ENCODE results near the gene GDA. TPM values are rescaled to one million over a fixed set of nuclear protein-coding genes. Genes with fewer than 3 reads are reported as not detected.

The GDA gene
- total RNA-seq, 2 experiments from 2014 or later = not detected

DNA sequence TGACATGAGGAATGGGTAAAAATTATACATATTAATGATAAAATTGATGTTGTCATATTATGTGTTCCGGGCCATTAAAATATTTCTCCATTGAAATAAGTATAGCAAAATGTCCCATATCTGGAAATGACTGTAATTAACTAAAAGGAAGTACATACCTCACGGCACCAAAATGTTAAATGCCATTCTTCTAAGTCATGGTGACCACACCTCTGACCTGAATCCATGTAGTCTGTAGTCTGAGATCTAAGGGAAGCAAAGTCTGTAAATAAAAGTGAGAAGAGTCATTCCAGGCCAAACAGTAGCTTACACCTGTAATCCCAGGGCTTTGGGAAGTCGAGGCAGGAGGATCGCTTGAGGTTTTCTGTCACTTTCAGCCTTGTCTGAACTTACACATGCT lies 8.7 kb upstream of the GDA start:
- ATAC-seq = no peak
- H3K27ac Mint-ChIP-seq = no peak overlapping the region
- POLR2A ChIA-PET = no interaction called here

GRCh38 chr9:72141484-72141883 lies 7.8 kb upstream of the GDA start:
- Mint-ChIP-seq H3K4me1 (ENCODE audit: low read depth) (no peaks in the 10 kb centered on the region), H3K27me3 (peaks cover 11% of the 10 kb centered on the region), H3K27ac (no peak overlapping the region), H3K9me3 (no peaks in the 10 kb centered on the region), H3K36me3 (ENCODE audit: low read depth) (no peaks in the 10 kb centered on the region), H3K4me3 (no peak overlapping the region)
- CTCF ChIA-PET = no interaction called here
- DNase-seq (no peak), ATAC-seq (no peak)
- intact Hi-C loops (cut with micrococcal nuclease) = no loop called here
- no peak for TF ChIP-seq CTCF (IDR thresholded peaks at IDR 0.05)
- POLR2A ChIA-PET = no interaction called here

More for the DNA sequence above, 8.7 kb upstream of the GDA start:
- DNase-seq = no peak
- CTCF ChIA-PET = no interaction called here
- Mint-ChIP-seq H3K27me3 (peaks cover 9% of the 10 kb centered on the region), H3K36me3 (ENCODE audit: low read depth) (no peaks in the 10 kb centered on the region), H3K4me1 (ENCODE audit: low read depth) (no peaks in the 10 kb centered on the region), H3K4me3 (no peak overlapping the region), H3K9me3 (no peaks in the 10 kb centered on the region)
- no peak for TF ChIP-seq CTCF (IDR thresholded peaks at IDR 0.05)
- intact Hi-C loops (cut with micrococcal nuclease) = no loop called here

DNA sequence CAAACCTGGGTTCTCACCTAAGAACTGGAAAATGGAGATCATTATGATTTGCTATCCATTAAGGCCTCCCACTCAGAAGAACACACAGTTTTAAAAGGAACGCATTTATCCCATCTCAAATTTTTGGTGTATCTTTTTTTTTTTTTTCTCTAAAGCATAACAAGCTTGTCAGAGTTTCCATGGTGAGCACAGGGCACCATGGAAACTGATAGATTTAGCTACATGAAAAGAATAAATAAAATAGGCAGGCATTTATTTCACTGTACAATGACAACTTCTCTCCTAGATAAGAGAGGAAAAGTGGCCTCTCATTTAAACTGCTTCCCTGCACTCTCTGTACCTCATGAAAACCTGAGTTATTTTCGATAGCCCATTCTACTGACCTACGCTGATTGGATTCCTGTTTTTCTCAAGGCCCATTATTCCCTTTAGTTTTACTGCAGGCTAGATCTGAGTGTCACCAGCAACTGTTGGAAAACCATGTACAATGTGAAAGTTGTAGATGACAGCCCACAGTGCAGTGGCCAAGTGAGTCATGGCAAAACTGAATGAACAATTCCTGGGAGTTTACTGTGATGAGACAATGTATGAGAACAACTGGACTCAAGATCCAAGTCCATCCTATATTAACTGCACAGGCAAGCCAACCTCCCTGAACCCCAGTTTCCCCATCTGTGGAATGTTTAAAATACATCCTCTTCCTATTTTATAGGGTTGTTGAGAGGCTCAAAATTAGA lies 4.3 kb upstream of the GDA start:
- Mint-ChIP-seq H3K4me3 (no peak overlapping the region), H3K36me3 (ENCODE audit: low read depth) (no peaks in the 10 kb centered on the region), H3K4me1 (ENCODE audit: low read depth) (no peaks in the 10 kb centered on the region), H3K9me3 (no peaks in the 10 kb centered on the region), H3K27ac (no peak overlapping the region), H3K27me3 (peaks cover 29% of the 10 kb centered on the region)
- intact Hi-C loops (cut with micrococcal nuclease) = no loop called here
- TF ChIP-seq CTCF (IDR thresholded peaks at IDR 0.05) = no peak
- ChIA-PET POLR2A (no interaction called here), CTCF (no interaction called here)
- no peak for ATAC-seq
- DNase-seq = no peak

DNA sequence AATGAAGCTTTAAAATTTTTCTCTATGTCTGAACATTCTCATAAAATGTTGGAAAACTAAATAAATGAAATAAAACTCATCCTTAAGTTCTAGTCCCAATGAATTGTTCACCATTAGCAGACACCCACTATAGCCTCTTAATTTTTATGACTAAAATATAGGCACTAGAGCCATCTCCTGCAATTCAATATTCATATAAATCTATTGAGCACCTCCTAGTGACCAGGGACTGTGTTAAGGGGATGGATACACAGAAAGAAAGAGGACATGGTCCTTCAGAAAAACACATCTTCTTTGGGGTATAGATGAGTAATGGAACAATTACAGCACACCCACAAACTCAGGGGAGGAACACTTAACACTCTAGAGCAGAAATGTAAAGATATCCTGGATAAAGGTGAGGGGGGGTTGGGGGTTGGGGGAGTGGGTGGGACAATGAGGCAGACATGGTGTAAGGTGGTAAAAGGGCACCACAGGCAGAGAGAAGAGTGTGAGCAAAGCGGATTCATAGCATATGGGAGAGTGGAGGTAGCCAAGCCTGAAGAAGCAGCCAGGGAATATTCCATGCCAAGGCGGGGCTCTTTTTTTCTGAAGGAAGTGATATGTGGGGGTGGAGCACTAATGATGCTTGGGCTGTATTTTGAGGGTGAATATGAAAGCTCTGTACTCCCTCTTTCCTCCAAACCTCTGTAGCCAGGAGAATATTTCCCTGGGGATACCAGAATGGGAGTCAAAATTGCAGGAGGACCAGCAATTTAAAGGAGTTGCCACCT lies 3.3 kb upstream of the GDA start:
- Mint-ChIP-seq H3K9me3 (no peaks in the 10 kb centered on the region), H3K27me3 (peaks cover 34% of the 10 kb centered on the region), H3K27ac (no peak overlapping the region), H3K4me1 (ENCODE audit: low read depth) (no peaks in the 10 kb centered on the region), H3K4me3 (no peak overlapping the region), H3K36me3 (ENCODE audit: low read depth) (no peaks in the 10 kb centered on the region)
- CTCF ChIA-PET = interaction anchor here (1.3 kb wide), 1 partner anchor 107 kb away, joined by 3 read pairs; no protein-coding TSS in a partner anchor
- ATAC-seq (no peak), DNase-seq (no peak)
- no peak for TF ChIP-seq CTCF (IDR thresholded peaks at IDR 0.05)
- intact Hi-C loops (cut with micrococcal nuclease) = no loop called here
- POLR2A ChIA-PET = no interaction called here

- ChIA-PET POLR2A (no interaction called here), CTCF (interaction anchor here (1.2 kb wide), 1 partner anchor 109 kb away, joined by 4 read pairs; no protein-coding TSS in a partner anchor)
- Mint-ChIP-seq H3K36me3 (ENCODE audit: low read depth) (no peaks in the 10 kb centered on the region), H3K27ac (no peak overlapping the region), H3K4me1 (ENCODE audit: low read depth) (no peaks in the 10 kb centered on the region), H3K9me3 (no peaks in the 10 kb centered on the region), H3K4me3 (no peak overlapping the region), H3K27me3 (peaks cover 31% of the 10 kb centered on the region)
- DNase-seq (no peak), ATAC-seq (no peak)
- intact Hi-C loops (cut with micrococcal nuclease) = no loop called here
- TF ChIP-seq CTCF (IDR thresholded peaks at IDR 0.05) = no peak
Measured at GRCh38 chr9:72147676-72148075, 1.6 kb upstream of the GDA start.
